K562 (cell line): ENCODE measurements around the gene PCP2. TPM values are rescaled to one million over a fixed set of nuclear protein-coding genes. Genes with fewer than 3 reads are reported as not detected.

Experiments
- MCM3 ChIP-seq: fragments of 450-650 bp; IDR thresholded peaks from 2 replicates; pipeline ENCODE4 v1.6.1; 2016
- MYBL2 ChIP-seq, 2 experiments: fragments of 450-650 bp in 1 of 2; sonication (generic) in 1 of 2; formaldehyde crosslinking in 1 of 2; IDR thresholded peaks; 2 replicates each; pipeline versions ENCODE4 v1.6.1 to v1.8.1; 2017 to 2022; ENCODE audit warnings: borderline replicate concordance in 1 of 2, inconsistent platforms in 1 of 2, low read depth in 1 of 2, mild to moderate bottlenecking in 1 of 2, missing genetic modification reagents in 1 of 2, moderate library complexity in 1 of 2
- SIN3B ChIP-seq: fragments of 450-650 bp; IDR thresholded peaks from 2 replicates; pipeline ENCODE4 v1.6.1; 2017; ENCODE audit warnings: low read depth, mild to moderate bottlenecking, moderate library complexity
- TFAM ChIP-seq: fragments of 250-450 bp; sonication (Bioruptor Pico); conservative IDR thresholded peaks from 2 replicates; pipeline ENCODE4 v1.5.0; 2021; ENCODE audit warnings: mild to moderate bottlenecking, moderate library complexity
- ZBTB1 ChIP-seq: sonication (generic); formaldehyde crosslinking; IDR thresholded peaks from 2 replicates; pipeline ENCODE4 v1.8.1; 2023; ENCODE audit warnings: missing genetic modification reagents, low read depth, mild to moderate bottlenecking, borderline replicate concordance
- ZBTB11 ChIP-seq, 3 experiments: fragments of 200-800 bp in 1 of 3; fragments of 250-450 bp in 1 of 3; fragments of 450-650 bp in 1 of 3; sonication (Bioruptor Pico) in 1 of 3; sonication (Bioruptor generic) in 1 of 3; formaldehyde crosslinking in 1 of 3; IDR thresholded peaks; 2 replicates each; pipeline versions ENCODE4 v1.6.1 to v1.8.0; 2016 to 2022; ENCODE audit warnings: mild to moderate bottlenecking in 2 of 3, missing genetic modification characterization in 2 of 3, missing compliant biosample characterization in 1 of 3, moderate library complexity in 1 of 3
- ZNF609 ChIP-seq: sonication (generic); formaldehyde crosslinking; IDR thresholded peaks from 2 replicates; pipeline ENCODE4 v1.8.1; 2023; ENCODE audit warnings: missing genetic modification reagents, mild to moderate bottlenecking, borderline replicate concordance
- polyA plus RNA-seq, 8 experiments: library from polyadenylated mRNA; depleted of rRNA in 4 of 8; stranded (reverse) in 5 of 8; unstranded in 3 of 8; fragments of >200 nt; fragmentation: Nextera tagmentation in 2 of 8; fragmentation: Illumina TruSeq in 1 of 8; extraction: Ambion mirVana in 2 of 8; extraction: Trizol in 1 of 8; gene quantifications; 2 replicates each; pipeline versions ENCODE4 v1.2.1 to v1.2.3, GENCODE V29; 2011 to 2014; ENCODE audit warnings: inconsistent platforms in 1 of 8, missing spikeins in 1 of 8
- total RNA-seq, 7 experiments: library from RNA; depleted of rRNA in 6 of 7; stranded (reverse); fragments of >200 nt in 6 of 7; fragmentation: Illumina TruSeq in 2 of 7; extraction: Trizol in 2 of 7; gene quantifications; 2 replicates each; pipeline versions ENCODE4 v1.2.1 to v1.2.3, GENCODE V29; 2011 to 2021; ENCODE audit warnings: low replicate concordance in 1 of 7
- TF ChIP-seq, protein P1 (sequence below): fragments of 450-650 bp; IDR thresholded peaks from 2 replicates; pipeline ENCODE4 v1.6.1; 2016; ENCODE audit warnings: antibody characterized with exemption

The PCP2 gene
- total and polyA plus RNA-seq, 9 of the 15 experiments (the other 6 are each of a cell fraction or from before 2014, with no cell fraction given), result 0.17 to 1.3 (median 0.49) TPM; not detected in 3

DNA sequence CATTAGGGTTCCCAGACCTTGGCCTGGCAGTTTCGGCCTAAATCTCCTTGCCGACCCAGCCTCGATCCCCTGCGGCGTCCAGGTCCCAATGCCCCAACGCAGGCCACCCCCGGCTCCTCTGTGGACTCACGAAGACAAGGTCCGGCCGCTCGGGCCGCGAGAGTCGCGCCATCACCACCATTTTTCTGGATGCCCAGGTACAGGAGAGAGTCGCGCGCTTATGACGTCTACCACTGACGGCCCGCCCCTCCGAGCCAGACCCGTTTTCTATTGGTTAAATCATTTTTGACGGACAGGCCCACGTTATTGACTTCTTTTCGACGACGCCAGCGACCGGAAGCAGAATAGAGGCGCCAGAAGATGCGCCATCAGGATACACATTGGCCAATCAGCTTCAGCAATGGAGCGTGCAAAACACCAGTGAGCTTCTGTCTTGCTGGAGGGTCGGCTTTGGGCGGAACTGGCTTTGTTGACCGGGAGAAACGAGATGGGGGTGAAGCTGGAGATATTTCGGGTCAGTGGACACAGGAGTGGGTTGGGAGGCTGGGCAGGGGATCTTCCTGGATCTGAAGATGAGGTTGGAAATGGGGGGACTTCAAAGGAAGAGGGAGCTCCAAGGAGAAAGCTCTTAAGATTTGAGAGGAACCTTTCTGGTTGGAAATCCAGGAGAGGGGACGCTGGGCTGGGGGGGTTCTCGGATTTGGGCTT, 4.0 kb downstream of the PCP2 start, which contains the start of the genes PET100 and XAB2 (continued):
- TF ChIP-seq MYBL2 (IDR thresholded peaks at IDR 0.05; ENCODE audit: low read depth), result no peak
- no peak for TF ChIP-seq MYBL2 (CRISPR knock-in tag; IDR thresholded peaks at IDR 0.05; ENCODE audit: borderline replicate concordance)
- no peak for TF ChIP-seq ZNF609
- TF ChIP-seq TFAM (CRISPR knock-in tag), result no peak
- TF ChIP-seq ZBTB11 (CRISPR knock-in tag; IDR thresholded peaks at IDR 0.05), result no peak
- TF ChIP-seq SIN3B, result peak; percentile 98
- TF ChIP-seq ZBTB1, result no peak
- TF ChIP-seq MCM3, result no peak
- TF ChIP-seq, protein P1, sequence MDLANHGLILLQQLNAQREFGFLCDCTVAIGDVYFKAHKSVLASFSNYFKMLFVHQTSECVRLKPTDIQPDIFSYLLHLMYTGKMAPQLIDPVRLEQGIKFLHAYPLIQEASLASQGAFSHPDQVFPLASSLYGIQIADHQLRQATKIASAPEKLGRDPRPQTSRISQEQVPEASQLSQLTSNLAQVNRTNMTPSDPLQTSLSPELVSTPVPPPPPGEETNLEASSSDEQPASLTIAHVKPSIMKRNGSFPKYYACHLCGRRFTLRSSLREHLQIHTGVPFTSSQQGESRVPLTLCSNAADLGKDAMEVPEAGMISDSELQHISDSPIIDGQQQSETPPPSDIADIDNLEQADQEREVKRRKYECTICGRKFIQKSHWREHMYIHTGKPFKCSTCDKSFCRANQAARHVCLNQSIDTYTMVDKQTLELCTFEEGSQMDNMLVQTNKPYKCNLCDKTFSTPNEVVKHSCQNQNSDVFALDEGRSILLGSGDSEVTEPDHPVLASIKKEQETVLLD, result 0 out of 2 replicates have a peak, but pooled peaks have one; percentile 35
